HG03439 (cell line): ENCODE results near the gene CHRDL2.
"Not testable (repeated sequence)": the region's sequence is repeated elsewhere in the genome, so short reads cannot be mapped to it uniquely, and the experiment has no call there.

Experiments used
- ATAC-seq: cut with Tn5 transposase; IDR thresholded peaks from one replicate; pipeline ENCODE4 v1.9.1; 2021; ENCODE audit warnings: mild to moderate bottlenecking, moderate library complexity; ENCODE audit not compliant: unreplicated experiment

The CHRDL2 gene

GRCh38 chr11:74731301-74732094 is at the start of gene CHRDL2:
TSS of gene CHRDL2 (minus strand) at chr11:74731426. CDS start at chr11:74730888, 538 bp downstream.
- ATAC-seq = no peak

GRCh38 chr11:74780248-74781005 is 49.2 kb upstream of the CHRDL2 start:
- ATAC-seq = no peak

- no peak for ATAC-seq
These were observed 47.4 kb upstream of the CHRDL2 start for GRCh38 chr11:74778581-74778980.

- no peak for ATAC-seq
These were observed 46.7 kb upstream of the CHRDL2 start for GRCh38 chr11:74777877-74778276.

- ATAC-seq = no peak
These were observed 45.8 kb upstream of the CHRDL2 start for GRCh38 chr11:74777038-74777437.

GRCh38 chr11:74776546-74776945 is 45.3 kb upstream of the CHRDL2 start:
- no peak for ATAC-seq

GRCh38 chr11:74775762-74776161 is 44.5 kb upstream of the CHRDL2 start:
- no peak for ATAC-seq

GRCh38 chr11:74773476-74773875 is 42.2 kb upstream of the CHRDL2 start:
- no peak for ATAC-seq

GRCh38 chr11:74771139-74771538 is 39.9 kb upstream of the CHRDL2 start:
- no peak for ATAC-seq

GRCh38 chr11:74770456-74770855 is 39.2 kb upstream of the CHRDL2 start:
- ATAC-seq = no peak

- ATAC-seq = no peak
These were observed 38.0 kb upstream of the CHRDL2 start for GRCh38 chr11:74769055-74769707.

GRCh38 chr11:74768172-74768651 is 37.0 kb upstream of the CHRDL2 start:
- ATAC-seq = peak; percentile 55

GRCh38 chr11:74766905-74767304 is 35.7 kb upstream of the CHRDL2 start:
- ATAC-seq = no peak

- ATAC-seq = no peak
These were observed 25.3 kb upstream of the CHRDL2 start for GRCh38 chr11:74756571-74756970.

GRCh38 chr11:74755395-74755995 is 24.3 kb upstream of the CHRDL2 start:
- ATAC-seq = no peak

GRCh38 chr11:74754507-74755252 is 23.5 kb upstream of the CHRDL2 start:
- no peak for ATAC-seq

- ATAC-seq = no peak
These were observed 20.1 kb upstream of the CHRDL2 start for GRCh38 chr11:74751303-74751702.

- not testable (repeated sequence) for ATAC-seq
These were observed 19.4 kb upstream of the CHRDL2 start for GRCh38 chr11:74750598-74750997.

- ATAC-seq = no peak
These were observed 18.7 kb upstream of the CHRDL2 start for GRCh38 chr11:74749965-74750296.

- peak; percentile 63 for ATAC-seq
These were observed 18.1 kb upstream of the CHRDL2 start for GRCh38 chr11:74749127-74749964.
